KG1 (cell line): ENCODE data around the gene CCT6B.
"Not testable (repeated sequence)": the region's sequence is repeated elsewhere in the genome, so short reads cannot be mapped to it uniquely, and the experiment has no call there.

Experiments used
- DNase-seq: peaks from one replicate; lab custom pipeline; 2025; lab: John Stamatoyannopoulos, UW

Gene CCT6B

DNA sequence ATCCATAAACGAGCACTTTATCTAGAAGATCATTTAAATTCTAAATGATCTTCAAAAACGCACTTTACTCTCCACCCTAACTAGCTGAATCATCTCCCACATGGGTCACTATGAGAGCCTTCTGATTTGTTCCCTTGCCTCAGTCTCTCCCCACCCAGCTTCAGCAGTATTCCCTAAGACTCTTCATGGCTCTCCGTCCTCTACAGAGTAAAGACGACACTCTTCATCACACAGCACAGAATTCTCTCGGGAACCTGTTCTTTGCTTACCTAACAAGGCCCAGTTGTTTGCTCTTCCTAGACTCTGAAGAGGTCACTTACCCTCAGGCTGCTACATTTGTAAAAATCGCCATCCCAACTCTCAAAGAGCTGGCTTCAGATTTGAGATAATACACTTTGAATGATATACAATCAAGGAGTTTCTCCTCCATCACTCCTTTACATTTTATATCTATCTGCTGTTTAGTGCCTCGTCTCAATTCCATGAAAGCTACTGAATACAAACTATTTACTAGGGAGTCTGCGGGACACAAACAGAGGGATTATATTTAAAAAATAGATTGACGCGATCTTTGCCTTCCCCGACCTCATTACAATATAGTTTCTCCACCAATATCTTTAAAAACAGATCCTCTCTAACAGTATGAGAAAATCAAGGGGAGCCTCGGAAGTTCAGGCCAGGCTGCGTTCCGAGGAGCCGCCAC is 18.5 kb upstream of the CCT6B start:
- DNase-seq, result no peak

DNA sequence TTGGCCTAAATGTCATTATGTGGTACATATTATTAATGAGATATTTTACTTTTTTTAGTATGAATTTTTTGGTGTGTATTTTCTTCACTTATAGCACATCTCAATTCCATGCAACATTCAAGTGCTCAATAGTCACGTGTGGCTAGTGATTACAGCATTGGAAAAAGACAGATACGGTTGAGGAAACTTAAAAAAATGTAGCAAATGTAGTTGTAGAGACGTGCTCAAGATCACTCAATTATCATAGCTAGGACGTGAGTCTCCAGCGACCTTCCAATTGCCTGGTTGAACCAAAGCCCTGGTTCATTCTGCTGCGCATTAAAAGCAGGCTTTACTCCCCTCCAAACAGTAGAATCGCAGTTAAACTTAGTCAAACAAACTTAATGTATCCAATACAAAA is 17.9 kb upstream of the CCT6B start:
- DNase-seq, result no peak

DNA sequence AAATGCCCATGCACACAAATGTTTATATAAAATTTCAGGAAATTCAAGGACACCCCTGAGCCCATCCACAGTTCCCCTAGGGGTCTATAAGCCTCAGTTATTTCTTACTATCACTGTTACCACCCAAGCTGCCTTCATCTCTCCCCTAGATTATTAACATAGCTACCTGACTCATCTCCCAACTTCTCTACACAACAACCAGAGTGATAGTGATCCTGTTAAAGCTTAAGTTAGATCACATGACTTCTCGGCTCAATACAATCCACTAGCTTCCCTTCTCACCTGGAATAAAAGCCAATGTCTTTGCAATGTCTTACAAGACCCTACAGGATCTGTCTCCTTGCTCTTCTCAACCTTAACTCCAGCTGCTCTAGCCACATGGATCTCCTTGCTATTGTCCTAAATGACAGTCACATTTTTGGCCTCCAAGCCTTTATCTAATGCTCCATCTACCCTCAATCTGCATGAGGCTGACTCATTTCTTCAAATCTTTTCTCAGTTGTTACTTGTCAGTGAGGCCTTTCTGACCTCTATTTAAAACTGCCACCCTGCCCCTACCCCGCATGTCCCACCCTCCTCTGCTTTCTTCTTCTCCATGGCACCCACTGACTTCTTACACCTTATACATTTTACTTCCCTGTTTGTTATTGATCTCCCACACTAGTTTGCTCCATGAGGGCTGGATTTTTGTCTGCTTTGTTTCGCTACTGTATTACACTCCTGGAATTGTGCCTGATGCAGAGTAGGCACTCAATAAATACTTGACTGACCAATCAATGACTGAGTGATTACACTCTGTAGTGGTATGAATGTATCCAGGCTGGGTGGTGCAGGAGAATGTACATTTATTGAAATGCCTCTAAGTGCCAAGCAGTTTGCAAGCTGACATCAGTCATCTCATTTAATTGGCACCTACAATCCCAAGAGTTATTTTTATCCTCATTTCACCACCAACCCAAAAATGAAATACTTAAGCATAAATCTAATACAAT is 13.8 kb upstream of the CCT6B start:
- DNase-seq, result no peak

DNA sequence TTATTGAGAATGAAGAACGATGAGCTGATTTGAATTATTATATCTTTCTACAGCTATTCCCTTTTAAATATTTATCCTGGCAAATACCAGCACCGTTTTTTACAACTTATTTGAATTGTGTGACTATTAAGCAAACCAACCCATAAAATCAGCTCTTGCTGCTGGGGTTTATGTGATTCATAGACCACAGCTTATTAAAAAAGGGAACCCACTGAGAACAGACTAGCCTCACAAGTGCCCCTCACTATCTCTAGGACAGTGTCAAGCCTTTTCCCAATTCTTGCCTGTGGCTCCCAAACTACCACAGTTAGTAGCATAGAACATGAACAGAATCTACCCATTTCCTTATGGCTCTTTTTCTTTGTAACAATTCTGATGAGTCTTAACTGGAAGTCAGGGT is 12.9 kb upstream of the CCT6B start:
- no peak for DNase-seq

DNA sequence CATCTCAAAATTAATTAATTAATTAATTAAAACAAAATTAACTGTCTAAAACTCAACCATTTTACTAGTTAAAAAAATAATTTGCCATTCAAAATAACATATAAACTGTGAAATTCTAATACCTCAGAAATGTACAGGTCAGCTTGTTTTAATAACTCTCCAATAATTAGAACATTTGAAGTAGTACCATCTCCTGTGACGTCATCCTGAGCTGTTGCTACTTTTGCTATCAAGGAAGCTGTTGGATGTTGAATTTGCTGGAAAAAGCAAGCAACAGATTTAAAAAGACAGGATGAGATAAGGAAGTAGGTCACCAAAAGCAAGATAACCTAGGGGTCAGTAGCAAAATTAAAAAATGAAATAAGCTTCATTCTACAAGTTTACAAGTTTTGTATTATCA is 2.8 kb downstream of the CCT6B start:
- no peak for DNase-seq

DNA sequence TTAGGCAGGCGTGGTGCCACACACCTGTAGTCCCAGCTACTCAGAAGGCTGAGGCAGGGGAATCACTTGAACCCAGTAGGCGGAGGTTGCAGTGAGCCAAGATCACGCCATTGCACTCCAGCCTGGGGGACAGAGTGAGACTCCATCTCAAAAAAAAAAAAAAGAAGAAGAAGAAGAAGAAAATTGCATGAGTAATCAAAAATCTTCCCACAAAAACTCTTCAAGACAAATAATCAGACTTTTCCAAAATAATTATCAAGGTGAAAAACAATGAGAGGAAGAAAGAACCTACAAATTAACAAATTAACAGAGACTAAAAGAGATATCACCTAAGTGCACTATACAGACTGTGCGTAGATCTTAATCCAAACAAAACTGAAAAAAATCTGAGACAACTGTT is 10.5 kb downstream of the CCT6B start:
- DNase-seq, result not testable (repeated sequence)

DNA sequence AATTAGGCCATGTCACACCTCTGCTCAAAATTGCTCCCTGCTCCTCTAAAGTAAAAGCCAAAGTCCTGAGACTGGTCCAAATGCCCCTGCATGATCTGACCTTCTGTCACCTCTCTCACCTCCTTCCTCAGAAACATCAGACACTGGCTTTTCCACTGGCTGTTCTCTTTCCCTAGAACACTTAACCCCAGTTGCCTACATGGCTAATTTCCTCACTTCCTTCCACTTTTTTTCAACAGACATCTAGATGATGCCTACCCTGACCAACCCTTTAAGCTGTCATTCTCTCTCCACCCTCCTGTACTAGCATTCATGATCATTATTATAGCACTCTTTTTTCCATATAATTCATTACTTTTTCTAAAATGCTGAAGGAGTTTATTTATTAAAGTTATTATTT is 31.0 kb downstream of the CCT6B start:
- DNase-seq, result no peak

DNA sequence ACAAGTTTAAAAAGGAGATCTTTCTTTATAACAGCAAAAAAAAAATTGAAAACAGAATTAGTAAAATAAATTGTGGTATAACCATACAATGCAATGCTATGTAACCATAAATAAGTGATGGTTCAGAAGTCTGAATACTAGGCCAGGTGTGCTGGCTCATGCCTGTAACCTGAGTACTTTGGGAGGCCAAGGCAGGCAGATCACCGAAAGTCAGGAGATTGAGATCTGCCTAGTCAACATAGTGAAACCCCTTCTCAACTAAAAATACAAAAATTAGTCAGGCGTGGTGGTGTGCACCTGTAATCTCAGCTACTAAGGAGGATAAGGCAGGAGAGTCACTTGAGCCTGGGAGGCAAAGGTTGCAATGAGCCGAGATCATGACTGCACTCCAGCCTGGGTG is 34.6 kb downstream of the CCT6B start:
- no peak for DNase-seq

DNA sequence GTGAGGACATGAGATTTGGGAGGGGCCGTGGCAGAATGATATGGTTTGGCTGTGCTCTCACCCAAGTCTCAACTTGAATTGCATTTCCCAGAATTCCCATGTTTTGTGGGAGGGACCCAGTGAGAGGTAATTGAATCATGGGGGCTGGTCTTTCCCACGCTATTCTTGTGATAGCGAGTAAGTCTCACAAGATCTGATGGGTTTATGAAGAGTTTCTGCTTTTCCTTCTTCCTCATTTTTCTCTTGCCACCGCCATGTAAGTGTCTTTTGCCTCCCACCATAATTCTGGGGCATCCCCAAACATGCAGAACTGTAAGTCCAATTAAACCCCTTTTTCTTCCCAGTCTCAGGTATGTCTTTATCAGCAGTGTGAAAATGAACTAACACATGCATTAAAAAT is 40.6 kb downstream of the CCT6B start:
- DNase-seq, result no peak

DNA sequence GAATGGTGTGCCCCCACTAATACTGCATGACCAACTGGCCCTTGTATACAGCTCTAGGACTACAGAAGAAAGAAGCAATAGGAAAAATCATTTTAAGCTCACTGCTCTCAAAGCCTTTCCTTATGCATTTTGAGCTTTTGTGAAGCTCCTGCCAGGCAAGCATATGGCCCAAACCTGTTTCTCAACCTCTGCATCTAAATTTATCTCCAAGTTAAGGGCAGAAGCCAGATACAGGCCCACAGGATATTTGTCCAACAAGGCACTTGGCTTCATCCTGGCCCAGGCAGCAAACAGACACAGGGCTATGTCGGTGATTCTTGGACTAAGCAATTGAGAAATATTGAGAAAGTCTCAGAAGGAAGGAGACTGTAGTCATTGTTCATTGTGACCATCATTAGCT is 43.9 kb downstream of the CCT6B start:
- DNase-seq, result no peak

DNA sequence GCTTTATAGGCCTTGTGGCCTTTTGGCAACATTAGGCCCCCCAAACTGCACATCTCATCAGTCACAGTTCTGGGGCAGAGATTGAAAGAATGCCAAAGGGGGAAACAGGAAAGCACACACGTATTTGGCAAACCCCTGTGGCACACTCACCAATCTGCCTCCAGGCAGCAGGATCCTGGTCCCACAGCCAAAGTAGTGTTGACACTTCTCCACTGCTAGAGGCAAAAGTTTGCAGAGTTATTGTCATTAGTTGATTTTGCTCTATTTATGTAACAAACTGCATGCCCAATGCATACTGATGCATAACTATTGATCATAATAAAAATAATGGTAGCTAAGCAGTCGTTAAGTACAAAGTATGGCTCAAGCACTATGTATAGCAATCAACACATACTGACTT is 45.1 kb downstream of the CCT6B start:
- DNase-seq, result no peak

DNA sequence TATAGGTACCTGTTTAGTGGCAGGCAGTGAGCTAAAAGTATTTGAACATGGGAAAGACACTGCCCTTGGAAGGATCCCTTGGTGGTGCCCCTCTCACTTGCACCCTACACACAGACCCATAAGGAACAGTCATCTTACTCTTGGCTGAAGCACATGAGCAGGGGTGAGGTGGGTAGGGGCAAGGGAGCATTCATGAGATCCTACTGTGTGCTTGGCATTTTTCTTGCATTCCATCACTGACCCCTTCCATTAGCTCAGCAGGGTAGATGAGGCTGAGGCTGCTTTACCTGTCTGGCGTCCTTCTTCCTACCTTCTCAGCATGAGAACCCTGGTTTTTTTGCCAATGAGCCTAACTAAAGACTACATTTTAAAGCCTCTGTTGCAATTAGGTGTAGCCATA is 48.3 kb downstream of the CCT6B start:
- no peak for DNase-seq

DNA sequence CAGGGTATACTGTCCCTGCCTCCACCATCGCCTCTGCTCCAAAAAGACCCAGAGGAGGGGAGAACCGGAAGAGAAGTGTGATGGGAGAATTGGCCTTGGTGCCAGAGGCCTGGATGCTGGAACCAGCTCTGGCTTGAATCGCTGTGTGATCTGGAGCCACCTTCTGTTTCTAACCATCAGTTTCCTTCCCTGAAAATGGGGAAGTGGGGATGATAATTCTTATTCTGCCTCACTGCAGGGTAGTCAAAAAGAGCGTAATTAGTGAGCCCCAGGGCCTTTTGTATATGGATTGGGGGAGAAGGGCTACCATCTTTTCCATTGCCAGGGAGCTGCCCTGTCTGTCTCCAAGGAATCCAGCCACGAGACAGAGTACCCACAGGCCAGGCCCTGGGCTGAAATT is 52.2 kb downstream of the CCT6B start:
- DNase-seq, result no peak

DNA sequence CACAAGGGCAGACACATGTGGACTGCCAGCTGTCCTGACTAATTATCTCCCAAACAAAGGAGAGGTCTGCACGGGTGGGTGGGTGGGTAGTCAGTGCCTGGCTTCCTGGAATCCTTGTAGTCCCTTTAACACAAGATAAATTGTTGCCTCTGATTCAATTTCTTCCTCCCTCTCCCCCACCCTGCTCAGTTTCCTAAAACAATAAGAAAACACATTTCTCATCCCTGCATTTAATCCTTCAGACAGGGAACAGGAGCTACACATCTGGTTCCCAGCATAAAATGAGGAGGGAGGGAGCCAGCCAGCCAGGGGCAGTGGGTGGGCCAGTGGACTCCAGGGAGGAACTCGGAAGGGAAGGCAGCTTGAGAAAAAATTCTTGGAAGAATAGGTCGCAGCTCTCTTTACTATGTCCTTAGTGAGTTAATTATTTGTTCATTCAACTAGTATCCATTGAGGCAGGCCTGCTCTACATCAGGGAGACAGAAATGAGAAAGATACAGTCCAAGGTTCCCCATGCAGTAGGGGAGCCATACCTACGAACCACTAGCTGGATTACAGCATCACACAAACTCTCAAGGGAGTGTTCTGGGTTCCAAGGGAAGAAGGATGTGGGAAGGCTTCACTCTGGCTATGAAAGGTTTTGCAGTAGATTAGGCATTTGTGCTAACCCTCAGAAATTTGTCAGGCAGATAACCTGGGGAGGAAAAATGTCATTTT is 58.3 kb downstream of the CCT6B start:
- DNase-seq, result no peak

DNA sequence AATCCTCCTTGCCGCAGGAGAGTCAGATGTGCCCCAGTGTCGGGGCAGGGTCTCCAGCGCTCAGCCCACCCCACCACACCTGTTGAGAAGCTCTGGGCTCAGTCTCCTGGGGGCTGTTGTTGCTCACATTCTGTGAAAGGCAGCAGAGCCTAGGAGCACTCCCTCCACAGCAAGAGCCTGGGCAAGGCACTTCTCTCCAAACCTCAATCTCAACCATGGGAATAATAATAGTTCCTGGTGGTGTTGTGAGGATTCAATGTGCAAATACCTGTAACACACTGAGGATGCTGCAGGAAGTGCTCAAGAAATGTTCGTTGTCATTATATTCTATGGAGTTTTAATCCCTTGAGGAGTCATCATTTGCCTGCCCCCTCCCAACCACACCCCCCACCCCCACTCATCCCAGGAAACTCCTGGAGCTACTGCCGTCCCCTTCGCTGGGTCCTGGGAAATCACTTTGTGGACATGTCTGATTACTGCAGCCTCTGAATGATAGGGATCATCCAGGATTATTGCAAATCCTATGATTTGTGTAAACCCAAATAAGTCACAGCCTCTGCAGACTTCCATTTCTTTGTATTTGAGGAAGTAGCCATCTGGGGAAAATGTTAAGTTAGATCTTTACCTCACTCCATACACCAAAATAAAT is 61.5 kb downstream of the CCT6B start:
- DNase-seq, result no peak

DNA sequence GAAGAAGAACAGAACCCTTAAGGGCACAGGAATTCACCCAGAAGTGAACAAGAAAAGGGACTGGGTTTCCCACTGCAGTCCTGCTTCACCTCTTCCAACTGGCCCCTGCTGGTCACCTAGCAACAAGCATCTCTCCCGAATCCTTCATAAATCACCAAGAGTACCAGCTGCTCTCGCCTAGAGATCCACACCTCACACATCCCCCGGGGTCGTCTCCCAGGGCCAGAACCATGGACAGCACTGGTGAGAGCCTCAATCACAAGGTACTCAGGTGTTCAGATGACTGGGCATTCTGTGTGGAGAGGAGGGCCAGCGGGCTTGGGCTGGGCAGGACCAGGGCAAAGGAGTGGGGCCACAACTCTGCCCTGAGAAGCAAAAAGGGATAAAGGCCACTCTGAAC is 65.9 kb downstream of the CCT6B start:
- no peak for DNase-seq

DNA sequence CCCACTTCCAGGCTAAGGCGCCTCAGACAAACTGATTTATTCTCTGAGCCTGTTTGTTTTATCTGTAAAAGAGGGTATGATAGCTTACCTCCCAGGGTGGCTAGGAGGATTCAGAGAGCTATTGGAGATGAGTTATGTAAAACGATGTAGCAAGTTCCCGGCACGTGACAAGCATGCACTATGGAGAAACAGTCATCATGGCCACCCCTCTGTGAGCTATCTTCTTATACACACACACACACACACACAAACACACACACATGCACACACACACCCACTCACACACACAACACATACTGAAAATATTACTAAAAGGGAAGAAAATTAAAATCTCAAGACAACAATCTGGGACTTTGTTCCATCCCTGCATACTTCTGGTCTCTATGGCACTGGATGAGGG is 66.3 kb downstream of the CCT6B start:
- DNase-seq, result no peak

DNA sequence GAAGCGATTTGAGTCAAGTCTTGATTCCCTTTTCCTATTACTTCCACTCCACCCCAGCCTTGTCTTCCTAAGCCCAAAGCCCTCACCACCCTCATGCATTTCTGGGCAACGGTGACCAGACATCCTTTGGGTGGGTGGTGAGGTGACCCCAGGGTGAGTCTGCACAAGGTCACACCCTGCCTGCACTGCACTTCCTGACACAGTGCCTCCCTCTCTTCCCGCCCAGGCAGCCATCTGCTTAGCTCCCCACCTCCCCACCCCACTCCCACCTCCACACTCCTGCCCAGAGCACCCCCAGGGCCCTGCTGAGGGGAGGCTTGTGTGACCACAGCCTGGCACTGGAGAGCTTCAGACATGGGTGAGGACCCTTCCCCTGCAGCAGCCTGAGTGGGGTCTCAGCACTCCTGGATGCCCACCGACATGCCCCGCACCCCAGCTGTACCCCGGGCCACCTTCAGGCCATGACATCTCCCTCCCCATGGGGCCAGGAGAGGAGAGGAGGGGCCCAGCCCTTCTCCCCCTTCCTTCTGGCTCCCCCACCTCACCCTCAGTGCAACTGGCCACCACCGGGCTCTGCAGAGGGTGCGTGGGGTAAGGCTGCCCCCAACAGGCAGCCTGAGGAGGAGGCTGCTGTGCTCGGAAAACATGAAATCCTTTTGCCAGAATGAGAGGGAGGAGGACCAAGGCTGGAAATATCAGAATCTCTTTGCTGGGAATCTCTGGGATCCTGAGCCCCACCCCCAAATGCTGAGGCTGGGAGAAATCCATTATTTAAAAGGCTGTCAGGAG is 68.6 kb downstream of the CCT6B start:
- DNase-seq, result no peak

DNA sequence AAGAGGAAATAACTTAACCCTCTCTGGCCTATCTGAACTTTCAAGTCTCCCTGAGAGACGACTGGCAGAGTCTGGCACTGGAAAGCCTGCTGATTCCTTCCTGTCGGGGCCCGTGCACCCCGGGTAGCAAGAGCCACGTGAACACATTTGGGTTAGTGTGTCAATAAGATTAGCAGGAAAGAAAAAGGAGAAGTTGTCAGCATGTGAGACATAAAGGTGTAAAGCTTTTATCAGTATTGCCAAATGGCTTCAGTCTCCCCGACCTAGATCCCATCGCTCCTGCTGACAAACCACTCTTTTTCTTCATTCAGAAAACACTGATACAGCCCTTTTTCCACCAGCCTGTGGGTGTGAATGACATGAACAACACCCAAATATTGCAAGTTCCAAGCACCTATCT is 74.4 kb downstream of the CCT6B start:
- DNase-seq, result peak; percentile 81

DNA sequence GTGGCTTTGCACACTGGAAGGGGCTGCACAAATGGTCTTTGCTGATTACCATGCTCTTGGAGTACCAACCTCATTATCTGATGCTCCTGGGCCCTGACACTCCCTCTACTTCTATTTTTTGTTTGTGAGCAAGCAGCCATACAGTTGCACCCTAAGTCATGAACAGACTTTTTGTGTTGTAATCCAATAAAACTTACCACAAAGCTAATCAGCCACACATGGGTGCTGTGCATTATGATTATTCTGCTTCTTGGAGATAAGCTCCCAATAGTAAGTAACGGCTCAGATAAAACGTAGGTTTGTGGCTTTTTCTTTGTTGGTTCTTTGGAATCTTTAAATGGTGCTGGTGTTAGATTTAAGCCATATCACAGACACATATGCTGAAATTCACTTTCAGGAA is 76.2 kb downstream of the CCT6B start:
- DNase-seq, result no peak

DNA sequence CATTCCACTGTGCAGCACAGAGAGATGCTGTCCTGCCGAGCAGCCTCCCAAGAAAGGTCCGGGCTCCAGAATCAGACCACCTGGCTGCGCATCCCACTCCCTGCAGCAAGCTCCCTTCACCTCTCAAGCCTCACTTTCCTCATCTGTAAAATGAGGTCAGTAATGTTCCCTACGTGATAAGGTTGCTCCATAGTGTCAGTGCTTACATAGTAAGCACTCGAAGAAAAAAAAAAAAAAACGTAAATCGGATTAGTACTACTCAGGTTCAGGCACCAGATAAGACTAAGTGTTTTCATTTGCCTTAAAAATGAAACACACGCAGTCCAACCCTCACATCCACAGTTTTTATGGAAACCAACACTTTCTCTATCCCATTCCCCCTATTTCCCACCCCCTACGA is 76.7 kb downstream of the CCT6B start:
- no peak for DNase-seq
